Measurements from ENCODE around the gene BIN2. TPM values are rescaled to one million over a fixed set of nuclear protein-coding genes. Genes with fewer than 3 reads are reported as not detected.
"Not testable (repeated sequence)": the region's sequence is repeated elsewhere in the genome, so short reads cannot be mapped to it uniquely, and the experiment has no call there.

Gene BIN2
- total and polyA plus RNA-seq, 2 donors (not counting 1 experiment from before 2014, with no cell fraction given) = not detected

- no peak overlapping the region for H3K9ac ChIP-seq (ENCODE audit: insufficient read depth, low read length)
- H4K20me1 ChIP-seq (ENCODE audit: control insufficient read depth, extremely low read depth, insufficient read depth, low read length) = no peaks in the 10 kb centered on the region
- no peaks in the 10 kb centered on the region for H3K9me3 ChIP-seq (ENCODE audit: control insufficient read depth, insufficient read depth, low read depth, low read length)
- H3K27ac ChIP-seq (ENCODE audit: insufficient read depth, low read length) = no peak overlapping the region
- DNase-seq (ENCODE audit: low read depth in 2 of 2) = no peak
- H3K27me3 ChIP-seq (ENCODE audit: control insufficient read depth, insufficient read depth, low read length) = no peaks in the 10 kb centered on the region
- H3K4me1 ChIP-seq (ENCODE audit: control insufficient read depth, extremely low read depth, insufficient read depth, low read length) = peaks cover 2% of the 10 kb centered on the region
- TF ChIP-seq CTCF (conservative IDR thresholded peaks at IDR 0.05 in 1 of 2, IDR thresholded peaks at IDR 0.05 in 1 of 2; ENCODE audit: low read depth in 1 of 2, low read length in 2 of 2) (no peak), EZH2 (IDR thresholded peaks at IDR 0.05; ENCODE audit: low read length, missing control alignments) (no peak)
- no peak overlapping the region for H2AFZ ChIP-seq (ENCODE audit: low read length)
- H3K36me3 ChIP-seq (ENCODE audit: control insufficient read depth, insufficient read depth, low read length) = no peaks in the 10 kb centered on the region
- H3K4me2 ChIP-seq (ENCODE audit: extremely low read depth, insufficient read depth, low read length) = no peak overlapping the region
- H3K79me2 ChIP-seq (ENCODE audit: control insufficient read depth, insufficient read depth, low read length) = no peaks in the 10 kb centered on the region
- no peak overlapping the region for H3K4me3 ChIP-seq (replicated peaks in 1 of 4; ENCODE audit: control extremely low read depth in 1 of 4, insufficient read depth in 1 of 4, low read depth in 3 of 4, low read length in 4 of 4)
Measured at GRCh38 chr12:51339750-51340149, 15.8 kb upstream of the BIN2 start.

GRCh38 chr12:51337336-51337735, 13.4 kb upstream of the BIN2 start:
- not testable (repeated sequence) for H3K36me3 ChIP-seq (ENCODE audit: control insufficient read depth, insufficient read depth, low read length); DNase-seq (ENCODE audit: low read depth in 2 of 2); H3K9me3 ChIP-seq (ENCODE audit: control insufficient read depth, insufficient read depth, low read depth, low read length); H3K27me3 ChIP-seq (ENCODE audit: control insufficient read depth, insufficient read depth, low read length); H3K27ac ChIP-seq (ENCODE audit: insufficient read depth, low read length); H2AFZ ChIP-seq (ENCODE audit: low read length); H4K20me1 ChIP-seq (ENCODE audit: control insufficient read depth, extremely low read depth, insufficient read depth, low read length); H3K9ac ChIP-seq (ENCODE audit: insufficient read depth, low read length); H3K4me2 ChIP-seq (ENCODE audit: extremely low read depth, insufficient read depth, low read length); H3K79me2 ChIP-seq (ENCODE audit: control insufficient read depth, insufficient read depth, low read length); H3K4me3 ChIP-seq (replicated peaks in 1 of 4; ENCODE audit: control extremely low read depth in 1 of 4, insufficient read depth in 1 of 4, low read depth in 3 of 4, low read length in 4 of 4); H3K4me1 ChIP-seq (ENCODE audit: control insufficient read depth, extremely low read depth, insufficient read depth, low read length)

GRCh38 chr12:51335931-51336330, 12.0 kb upstream of the BIN2 start:
- H3K27me3 ChIP-seq (ENCODE audit: control insufficient read depth, insufficient read depth, low read length) = no peaks in the 10 kb centered on the region
- no peak overlapping the region for H3K9ac ChIP-seq (ENCODE audit: insufficient read depth, low read length)
- TF ChIP-seq CTCF (conservative IDR thresholded peaks at IDR 0.05 in 1 of 2, IDR thresholded peaks at IDR 0.05 in 1 of 2; ENCODE audit: low read depth in 1 of 2, low read length in 2 of 2) (no peak), EZH2 (IDR thresholded peaks at IDR 0.05; ENCODE audit: low read length, missing control alignments) (no peak)
- no peaks in the 10 kb centered on the region for H3K4me1 ChIP-seq (ENCODE audit: control insufficient read depth, extremely low read depth, insufficient read depth, low read length)
- DNase-seq (ENCODE audit: low read depth in 2 of 2) = no peak
- H2AFZ ChIP-seq (ENCODE audit: low read length) = no peak overlapping the region
- no peak overlapping the region for H3K27ac ChIP-seq (ENCODE audit: insufficient read depth, low read length)
- no peaks in the 10 kb centered on the region for H3K9me3 ChIP-seq (ENCODE audit: control insufficient read depth, insufficient read depth, low read depth, low read length)
- no peaks in the 10 kb centered on the region for H3K36me3 ChIP-seq (ENCODE audit: control insufficient read depth, insufficient read depth, low read length)
- H3K79me2 ChIP-seq (ENCODE audit: control insufficient read depth, insufficient read depth, low read length) = no peaks in the 10 kb centered on the region
- H3K4me2 ChIP-seq (ENCODE audit: extremely low read depth, insufficient read depth, low read length) = no peak overlapping the region
- no peaks in the 10 kb centered on the region for H4K20me1 ChIP-seq (ENCODE audit: control insufficient read depth, extremely low read depth, insufficient read depth, low read length)
- H3K4me3 ChIP-seq (replicated peaks in 1 of 4; ENCODE audit: control extremely low read depth in 1 of 4, insufficient read depth in 1 of 4, low read depth in 3 of 4, low read length in 4 of 4) = no peak overlapping the region
